Neural progenitor cell (in vitro differentiated cells): ENCODE results near the gene ENPP6. TPM values are rescaled to one million over a fixed set of nuclear protein-coding genes. Genes with fewer than 3 reads are reported as not detected.

Experiments
- DNase-seq: peaks from one replicate; pipeline ENCODE4 v3.0.0-alpha.2; 2016; ENCODE audit warnings: low spot score
- H2AFZ ChIP-seq: fragments of 200-600 bp; sonication (generic); replicated peaks from 2 replicates; pipeline ENCODE4 v1.6.1; 2016; ENCODE audit warnings: antibody characterized with exemption
- H3F3A ChIP-seq: fragments of 200-600 bp; sonication (generic); 2 replicates; pipeline ENCODE4 v1.6.1; 2016; ENCODE audit warnings: antibody characterized with exemption, low read depth
- H3K27ac ChIP-seq: fragments of 200-600 bp; sonication (generic); 2 replicates; pipeline ENCODE4 v1.5.1; 2016; ENCODE audit warnings: mild to moderate bottlenecking
- H3K27me3 ChIP-seq: fragments of 200-600 bp; sonication (generic); 2 replicates; pipeline ENCODE4 v1.6.1; 2016; ENCODE audit warnings: mild to moderate bottlenecking, moderate library complexity
- H3K36me3 ChIP-seq: fragments of 200-600 bp; sonication (generic); 2 replicates; pipeline ENCODE4 v1.5.1; 2016
- H3K4me1 ChIP-seq: fragments of 200-600 bp; sonication (generic); 2 replicates; pipeline ENCODE4 v1.6.1; 2016; ENCODE audit warnings: mixed run types
- H3K4me2 ChIP-seq: fragments of 200-600 bp; sonication (generic); 2 replicates; pipeline ENCODE4 v1.6.1; 2016
- H3K4me3 ChIP-seq: fragments of 200-600 bp; sonication (generic); 2 replicates; pipeline ENCODE4 v1.5.1; 2016
- H3K79me2 ChIP-seq: fragments of 200-600 bp; sonication (generic); 2 replicates; pipeline ENCODE4 v1.6.1; 2016; ENCODE audit warnings: low read depth
- H3K9ac ChIP-seq: fragments of 200-600 bp; sonication (generic); 2 replicates; pipeline ENCODE4 v1.6.1; 2016
- H3K9me3 ChIP-seq: fragments of 200-600 bp; sonication (generic); 2 replicates; pipeline ENCODE4 v1.5.1; 2016; ENCODE audit warnings: low read depth
- H4K20me1 ChIP-seq: fragments of 200-600 bp; sonication (generic); 2 replicates; pipeline ENCODE4 v1.6.1; 2016; ENCODE audit warnings: low read depth
- H3K27ac Mint-ChIP-seq: 3 replicates; pipeline ENCODE4 v1.8.0; 2021; ENCODE audit warnings: mixed read lengths
- H3K27me3 Mint-ChIP-seq: 2 replicates; pipeline ENCODE4 v1.8.0; 2022; ENCODE audit warnings: low read depth, mild to moderate bottlenecking, inconsistent platforms, moderate library complexity, mixed read lengths; ENCODE audit not compliant: insufficient read depth
- H3K36me3 Mint-ChIP-seq: 3 replicates; pipeline ENCODE4 v1.8.0; 2021; ENCODE audit warnings: mixed read lengths
- H3K4me1 Mint-ChIP-seq: 3 replicates; pipeline ENCODE4 v1.8.0; 2021; ENCODE audit warnings: mixed read lengths
- H3K4me3 Mint-ChIP-seq: 3 replicates; pipeline ENCODE4 v1.8.0; 2021; ENCODE audit warnings: mild to moderate bottlenecking, moderate library complexity, mixed read lengths
- H3K9me3 Mint-ChIP-seq: 3 replicates; pipeline ENCODE4 v1.8.0; 2020; ENCODE audit warnings: mixed read lengths
- CTCF ChIP-seq: fragments of 200-600 bp; sonication (generic); IDR thresholded peaks from 2 replicates; pipeline ENCODE4 v1.5.1; 2017; ENCODE audit warnings: antibody characterized with exemption, mild to moderate bottlenecking
- EZH2 ChIP-seq: fragments of 200-600 bp; sonication (generic); IDR thresholded peaks from 2 replicates; pipeline ENCODE4 v1.6.1; 2017; ENCODE audit warnings: antibody characterized with exemption, mild to moderate bottlenecking, moderate library complexity
- EZH2phosphoT487 ChIP-seq: fragments of 200-600 bp; sonication (generic); IDR thresholded peaks from 2 replicates; pipeline ENCODE4 v1.6.1; 2017; ENCODE audit warnings: antibody characterized with exemption
- total RNA-seq: library from RNA; depleted of rRNA; stranded (reverse); fragments of >200 nt; gene quantifications from 2 replicates; pipeline ENCODE4 v1.2.3, GENCODE V29; 2015; ENCODE audit warnings: low replicate concordance

Gene ENPP6
- total RNA-seq, 1 donor from 2014 or later, result not detected

GRCh38 chr4:184091986-184092385 is 125.7 kb downstream of the ENPP6 start:
- Histone ChIP-seq H3K9ac (no peak overlapping the region), H3F3A (peaks cover 4% of the 10 kb centered on the region), H3K4me1 (peaks cover 8% of the 10 kb centered on the region), H3K27me3 (no peaks in the 10 kb centered on the region), H4K20me1 (no peaks in the 10 kb centered on the region), H3K4me3 (no peak overlapping the region), H2AFZ (no peak overlapping the region), H3K9me3 (peaks cover 3% of the 10 kb centered on the region), H3K36me3 (no peaks in the 10 kb centered on the region), H3K27ac (no peak overlapping the region), H3K4me2 (no peak overlapping the region), H3K79me2 (no peaks in the 10 kb centered on the region)
- no peak for DNase-seq
- Mint-ChIP-seq H3K27ac (peak overlapping the region; percentile 87), H3K27me3 (peaks cover 11% of the 10 kb centered on the region), H3K36me3 (no peaks in the 10 kb centered on the region), H3K4me3 (no peak overlapping the region), H3K4me1 (peaks cover 19% of the 10 kb centered on the region), H3K9me3 (peaks cover 12% of the 10 kb centered on the region)
- TF ChIP-seq EZH2 (no peak), EZH2phosphoT487 (no peak), CTCF (no peak)

- DNase-seq, result no peak
- H3K4me3 Mint-ChIP-seq, result no peak overlapping the region
Observed at GRCh38 chr4:184090571-184090970, 127.1 kb downstream of the ENPP6 start.

GRCh38 chr4:184080674-184081073 is 137.0 kb downstream of the ENPP6 start:
- Histone ChIP-seq H3K4me3 (no peak overlapping the region), H2AFZ (no peak overlapping the region), H3K36me3 (no peaks in the 10 kb centered on the region), H3K9ac (no peak overlapping the region), H3K4me1 (no peaks in the 10 kb centered on the region), H3K9me3 (no peaks in the 10 kb centered on the region), H3K79me2 (no peaks in the 10 kb centered on the region), H3K27me3 (no peaks in the 10 kb centered on the region), H3F3A (no peaks in the 10 kb centered on the region), H3K4me2 (no peak overlapping the region), H3K27ac (no peak overlapping the region), H4K20me1 (no peaks in the 10 kb centered on the region)
- H3K4me3 Mint-ChIP-seq, result no peak overlapping the region
- no peak for TF ChIP-seq CTCF
- no peak for TF ChIP-seq EZH2phosphoT487
- no peak for TF ChIP-seq EZH2
- no peaks in the 10 kb centered on the region for H3K36me3 Mint-ChIP-seq
- H3K4me1 Mint-ChIP-seq, result peaks cover 6% of the 10 kb centered on the region
- no peak overlapping the region for H3K27ac Mint-ChIP-seq
- no peak for DNase-seq
- H3K9me3 Mint-ChIP-seq, result peaks cover 14% of the 10 kb centered on the region
- H3K27me3 Mint-ChIP-seq, result peaks cover 7% of the 10 kb centered on the region

More at GRCh38 chr4:184090571-184090970, 127.1 kb downstream of the ENPP6 start:
- H3K9ac ChIP-seq, result no peak overlapping the region
- Mint-ChIP-seq H3K9me3 (peaks cover 13% of the 10 kb centered on the region), H3K27ac (no peak overlapping the region), H3K27me3 (peaks cover 7% of the 10 kb centered on the region), H3K4me1 (peaks cover 16% of the 10 kb centered on the region), H3K36me3 (no peaks in the 10 kb centered on the region)
- no peaks in the 10 kb centered on the region for H3K79me2 ChIP-seq
- H2AFZ ChIP-seq, result no peak overlapping the region
- H3K9me3 ChIP-seq, result peaks cover 3% of the 10 kb centered on the region
- H3K4me1 ChIP-seq, result peaks cover 8% of the 10 kb centered on the region
- H3K4me3 ChIP-seq, result no peak overlapping the region
- TF ChIP-seq CTCF (no peak), EZH2phosphoT487 (no peak)
- peaks cover 4% of the 10 kb centered on the region for H3F3A ChIP-seq
- no peak overlapping the region for H3K27ac ChIP-seq
- no peaks in the 10 kb centered on the region for H3K36me3 ChIP-seq
- H3K27me3 ChIP-seq, result no peaks in the 10 kb centered on the region
- H4K20me1 ChIP-seq, result no peaks in the 10 kb centered on the region
- H3K4me2 ChIP-seq, result no peak overlapping the region
